ENCODE data around the gene MMP27. TPM values are rescaled to one million over a fixed set of nuclear protein-coding genes. Genes with fewer than 3 reads are reported as not detected.

The MMP27 gene
- total RNA-seq, 1 experiment from 2014 or later = not detected

Other genes with a start within 250 kb of the MMP27 start
- 0.12 and 0.75 TPM in 2 replicates for gene MMP7, start 175.0 kb downstream of the MMP27 start, total RNA-seq (2014; rRNA removed; shearing (Covaris generic))
- not detected in 2 replicates for gene MMP20, start 80.4 kb downstream of the MMP27 start, total RNA-seq (2014; rRNA removed; shearing (Covaris generic))
- gene MMP8, start 19.2 kb upstream of the MMP27 start, total RNA-seq (2014; rRNA removed; shearing (Covaris generic)) = not detected in 2 replicates
- 2.8 and 4.6 TPM in 2 replicates for gene MMP10, start 74.9 kb upstream of the MMP27 start, total RNA-seq (2014; rRNA removed; shearing (Covaris generic))
- 23.3 and 25.2 TPM in 2 replicates for gene MMP1, start 92.4 kb upstream of the MMP27 start, total RNA-seq (2014; rRNA removed; shearing (Covaris generic))
- not detected in 2 replicates for gene MMP3, start 137.8 kb upstream of the MMP27 start, total RNA-seq (2014; rRNA removed; shearing (Covaris generic))
- not detected in 2 replicates for gene MMP12, start 169.2 kb upstream of the MMP27 start, total RNA-seq (2014; rRNA removed; shearing (Covaris generic))
- gene MMP13, start 250.0 kb upstream of the MMP27 start, total RNA-seq (2014; rRNA removed; shearing (Covaris generic)) = not detected in 2 replicates